GM12875 (cell line): ENCODE results near the gene ESR2.

ENCODE experiments used
- H3K4me3 ChIP-seq: one replicate; pipeline ENCODE4 v1.5.1; 2011; ENCODE audit warnings: low read depth, low read length, control low read depth
- CTCF ChIP-seq: IDR thresholded peaks from 2 replicates; pipeline ENCODE4 v1.5.1; 2011; ENCODE audit warnings: low read depth, mild to moderate bottlenecking, control low read depth, inconsistent platforms, low read length, moderate library complexity, borderline replicate concordance; ENCODE audit not compliant: insufficient read depth

Gene ESR2

GRCh38 chr14:64114166-64114565 lies 180.0 kb downstream of the ESR2 start:
- no peak for TF ChIP-seq CTCF
- H3K4me3 ChIP-seq: no peak overlapping the region

- no peak for TF ChIP-seq CTCF
- H3K4me3 ChIP-seq: no peak overlapping the region
Measured at GRCh38 chr14:64112867-64113678, 181.1 kb downstream of the ESR2 start.

- H3K4me3 ChIP-seq: no peak overlapping the region
- no peak for TF ChIP-seq CTCF
Measured at GRCh38 chr14:64110802-64111201, 183.4 kb downstream of the ESR2 start.

GRCh38 chr14:64109819-64110554 lies 184.2 kb downstream of the ESR2 start:
- no peak for TF ChIP-seq CTCF
- no peak overlapping the region for H3K4me3 ChIP-seq

- H3K4me3 ChIP-seq: no peak overlapping the region
- TF ChIP-seq CTCF: no peak
Measured at GRCh38 chr14:64107438-64107837, 186.7 kb downstream of the ESR2 start.

GRCh38 chr14:64098120-64098519 lies 196.1 kb downstream of the ESR2 start:
- no peak overlapping the region for H3K4me3 ChIP-seq
- no peak for TF ChIP-seq CTCF

GRCh38 chr14:64095620-64096019 lies 198.6 kb downstream of the ESR2 start:
- no peak for TF ChIP-seq CTCF
- no peak overlapping the region for H3K4me3 ChIP-seq
